K562 (cell line): ENCODE results near the gene DYSF. TPM values are rescaled to one million over a fixed set of nuclear protein-coding genes. Genes with fewer than 3 reads are reported as not detected.
A peak's percentile ranks its signal among the peaks of the same experiment; 100 is the strongest.

Source experiments
- CEBPZ ChIP-seq: fragments of 150-350 bp; IDR thresholded peaks from 2 replicates; pipeline ENCODE4 v1.6.1; 2014; ENCODE audit warnings: low read depth, mild to moderate bottlenecking, low read length, borderline replicate concordance
- CGGBP1 ChIP-seq: fragments of 250-450 bp; sonication (Bioruptor Pico); IDR thresholded peaks from 2 replicates; pipeline ENCODE4 v1.9.0; 2021; ENCODE audit warnings: mild to moderate bottlenecking
- CLOCK ChIP-seq: fragments of 250-450 bp; sonication (Bioruptor Pico); IDR thresholded peaks from 2 replicates; pipeline ENCODE4 v1.4.0; 2020; ENCODE audit warnings: mild to moderate bottlenecking, moderate library complexity, borderline replicate concordance
- CTCF ChIP-seq, 3 experiments: IDR thresholded peaks in 2 of 3; conservative IDR thresholded peaks in 1 of 3; 2 replicates each; pipeline ENCODE4 v1.5.1; 2011 to 2012; ENCODE audit warnings: low read length in 3 of 3, mild to moderate bottlenecking in 3 of 3, control low read depth in 2 of 3, improper control_type of control experiment in 1 of 3, inconsistent platforms in 1 of 3, low read depth in 1 of 3, mixed read lengths in 1 of 3, moderate library complexity in 1 of 3; ENCODE audit not compliant: insufficient read depth in 2 of 3
- EP300 ChIP-seq: IDR thresholded peaks from 2 replicates; pipeline ENCODE4 v1.6.1; 2012; ENCODE audit warnings: low read length, improper control_type of control experiment
- MLX ChIP-seq, 2 experiments: fragments of 450-650 bp in 1 of 2; sonication (generic) in 1 of 2; formaldehyde crosslinking; conservative IDR thresholded peaks; 2 replicates each; pipeline versions ENCODE4 v1.4.0 to v1.8.1; 2020 to 2022; ENCODE audit warnings: mild to moderate bottlenecking in 1 of 2, missing genetic modification reagents in 1 of 2
- NR2C2 ChIP-seq, 2 experiments: fragments of 200-800 bp in 1 of 2; sonication (Bioruptor generic) in 1 of 2; sonication (generic) in 1 of 2; formaldehyde crosslinking in 1 of 2; IDR thresholded peaks; 2 replicates each; pipeline versions ENCODE4 v1.6.1 to v1.8.0; 2016 to 2022; ENCODE audit warnings: mild to moderate bottlenecking in 1 of 2, missing compliant biosample characterization in 1 of 2, missing genetic modification characterization in 1 of 2, missing genetic modification reagents in 1 of 2
- PBX2 ChIP-seq, 2 experiments: IDR thresholded peaks in 1 of 2; conservative IDR thresholded peaks in 1 of 2; 2 replicates each; pipeline ENCODE4 v1.6.1; 2016; ENCODE audit warnings: low read depth in 2 of 2, mild to moderate bottlenecking in 1 of 2, missing compliant biosample characterization in 1 of 2, missing genetic modification characterization in 1 of 2, moderate library complexity in 1 of 2
- RBM17 ChIP-seq: fragments of 200-400 bp; formaldehyde crosslinking; IDR thresholded peaks from 2 replicates; pipeline ENCODE4 v1.6.1; 2017; ENCODE audit warnings: low read depth, mild to moderate bottlenecking, low read length, borderline replicate concordance
- RUNX1 ChIP-seq: sonication (generic); IDR thresholded peaks from 2 replicates; pipeline ENCODE4 v1.6.1; 2016; ENCODE audit warnings: antibody characterized with exemption, low read depth
- SMAD3 ChIP-seq: fragments of 450-650 bp; formaldehyde crosslinking; conservative IDR thresholded peaks from 2 replicates; pipeline ENCODE4 v1.4.0; 2020; ENCODE audit warnings: mild to moderate bottlenecking
- SMARCC2 ChIP-seq: fragments of 450-650 bp; IDR thresholded peaks from 2 replicates; pipeline ENCODE4 v1.6.1; 2017; ENCODE audit warnings: antibody characterized with exemption, moderate library complexity, mild to moderate bottlenecking, low read depth
- ZNF561 ChIP-seq: fragments of 450-650 bp; formaldehyde crosslinking; conservative IDR thresholded peaks from 2 replicates; pipeline ENCODE4 v1.4.0; 2020; ENCODE audit warnings: mild to moderate bottlenecking, moderate library complexity
- polyA plus RNA-seq, 8 experiments: library from polyadenylated mRNA; depleted of rRNA in 4 of 8; stranded (reverse) in 5 of 8; unstranded in 3 of 8; fragments of >200 nt; fragmentation: Nextera tagmentation in 2 of 8; fragmentation: Illumina TruSeq in 1 of 8; extraction: Ambion mirVana in 2 of 8; extraction: Trizol in 1 of 8; gene quantifications; 2 replicates each; pipeline versions ENCODE4 v1.2.1 to v1.2.3, GENCODE V29; 2011 to 2014; ENCODE audit warnings: inconsistent platforms in 1 of 8, missing spikeins in 1 of 8
- total RNA-seq, 7 experiments: library from RNA; depleted of rRNA in 6 of 7; stranded (reverse); fragments of >200 nt in 6 of 7; fragmentation: Illumina TruSeq in 2 of 7; extraction: Trizol in 2 of 7; gene quantifications; 2 replicates each; pipeline versions ENCODE4 v1.2.1 to v1.2.3, GENCODE V29; 2011 to 2021; ENCODE audit warnings: low replicate concordance in 1 of 7

Gene DYSF
- total and polyA plus RNA-seq, 9 of the 15 experiments (the other 6 are each of a cell fraction or from before 2014, with no cell fraction given), result 0.01 to 0.80 (median 0.29) TPM

GRCh38 chr2:71460595-71461303 is 7.4 kb downstream of the DYSF start (continued):
- no peak for TF ChIP-seq CEBPZ
- no peak for TF ChIP-seq SMAD3
- TF ChIP-seq CTCF (IDR thresholded peaks at IDR 0.05 in 2 of 3, conservative IDR thresholded peaks at IDR 0.05 in 1 of 3; ENCODE audit: insufficient read depth in 2 of 3, low read depth in 1 of 3, low read length in 3 of 3), result peak; percentile 36 to 62 (median 61); a peak in 5 of 6 replicates
- TF ChIP-seq CLOCK, result no peak
- TF ChIP-seq MLX (CRISPR knock-in tag; conservative IDR thresholded peaks at IDR 0.05), result no peak
- TF ChIP-seq RUNX1, result no peak
- TF ChIP-seq SMARCC2, result no peak
- no peak for TF ChIP-seq NR2C2 (CRISPR knock-in tag; IDR thresholded peaks at IDR 0.05)
- no peak for TF ChIP-seq NR2C2 (tag; IDR thresholded peaks at IDR 0.05)
- no peak for TF ChIP-seq EP300
- no peak for TF ChIP-seq RBM17
- TF ChIP-seq ZNF561, result no peak
- TF ChIP-seq CGGBP1 (CRISPR knock-in tag), result no peak
- TF ChIP-seq PBX2 (CRISPR knock-in tag; IDR thresholded peaks at IDR 0.05; ENCODE audit: low read depth), result no peak
- no peak for TF ChIP-seq PBX2 (tag; conservative IDR thresholded peaks at IDR 0.05; ENCODE audit: low read depth)
